Chondrocyte (in vitro differentiated cells): ENCODE results near the gene TTLL5. TPM values are rescaled to one million over a fixed set of nuclear protein-coding genes. Genes with fewer than 3 reads are reported as not detected.

Source experiments
- DNase-seq: peaks from one replicate; pipeline ENCODE4 v3.0.0; 2021; ENCODE audit warnings: mixed read lengths, low spot score
- H3K27ac Mint-ChIP-seq: one replicate; pipeline ENCODE4 v1.8.0; 2021; ENCODE audit warnings: mild to moderate bottlenecking, moderate library complexity, mixed read lengths; ENCODE audit not compliant: unreplicated experiment
- H3K27me3 Mint-ChIP-seq: 2 replicates; pipeline ENCODE4 v1.8.0; 2021; ENCODE audit warnings: low read depth, mixed read lengths
- H3K36me3 Mint-ChIP-seq: 2 replicates; pipeline ENCODE4 v1.8.0; 2021; ENCODE audit warnings: low read depth, mixed read lengths
- H3K4me1 Mint-ChIP-seq: 2 replicates; pipeline ENCODE4 v1.8.0; 2021; ENCODE audit warnings: low read depth, mild to moderate bottlenecking, mixed read lengths
- H3K4me3 Mint-ChIP-seq: one replicate; pipeline ENCODE4 v1.8.0; 2021; ENCODE audit warnings: mild to moderate bottlenecking, moderate library complexity, mixed read lengths; ENCODE audit not compliant: unreplicated experiment
- H3K9me3 Mint-ChIP-seq: 2 replicates; pipeline ENCODE4 v1.8.0; 2021; ENCODE audit warnings: low read depth, mixed read lengths
- total RNA-seq: library from RNA; stranded (reverse); gene quantifications from 3 replicates; pipeline ENCODE4 v1.2.1, GENCODE V29; 2021
- TF ChIP-seq, protein P1 (sequence below): fragments of 200-600 bp; sonication (generic); IDR thresholded peaks from 2 replicates; pipeline ENCODE4 v1.5.0; 2021; ENCODE audit warnings: antibody characterized with exemption, mild to moderate bottlenecking, moderate library complexity

Gene TTLL5
- total RNA-seq, 1 donor from 2014 or later, result 22.1 TPM

DNA sequence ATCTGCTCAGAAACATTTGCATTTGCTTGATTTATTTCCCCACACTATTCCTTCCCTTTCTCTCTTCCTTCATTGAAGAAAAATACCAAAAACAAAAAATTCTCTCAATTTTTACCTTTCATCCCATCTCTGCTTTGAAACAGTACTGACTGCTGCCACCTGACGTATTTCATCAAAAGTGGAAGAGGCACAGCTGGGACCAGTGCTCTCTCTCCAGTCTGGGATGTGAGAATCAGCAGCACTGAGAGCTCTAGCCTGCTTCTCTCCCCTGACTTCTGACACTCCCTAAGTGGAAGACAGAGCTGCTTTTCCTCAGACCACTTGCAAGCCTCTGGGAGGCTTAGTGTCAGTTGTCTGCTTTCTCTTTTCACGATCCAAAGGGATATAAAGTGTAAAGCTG is 36.9 kb downstream of the TTLL5 start:
- TF ChIP-seq, protein P1, sequence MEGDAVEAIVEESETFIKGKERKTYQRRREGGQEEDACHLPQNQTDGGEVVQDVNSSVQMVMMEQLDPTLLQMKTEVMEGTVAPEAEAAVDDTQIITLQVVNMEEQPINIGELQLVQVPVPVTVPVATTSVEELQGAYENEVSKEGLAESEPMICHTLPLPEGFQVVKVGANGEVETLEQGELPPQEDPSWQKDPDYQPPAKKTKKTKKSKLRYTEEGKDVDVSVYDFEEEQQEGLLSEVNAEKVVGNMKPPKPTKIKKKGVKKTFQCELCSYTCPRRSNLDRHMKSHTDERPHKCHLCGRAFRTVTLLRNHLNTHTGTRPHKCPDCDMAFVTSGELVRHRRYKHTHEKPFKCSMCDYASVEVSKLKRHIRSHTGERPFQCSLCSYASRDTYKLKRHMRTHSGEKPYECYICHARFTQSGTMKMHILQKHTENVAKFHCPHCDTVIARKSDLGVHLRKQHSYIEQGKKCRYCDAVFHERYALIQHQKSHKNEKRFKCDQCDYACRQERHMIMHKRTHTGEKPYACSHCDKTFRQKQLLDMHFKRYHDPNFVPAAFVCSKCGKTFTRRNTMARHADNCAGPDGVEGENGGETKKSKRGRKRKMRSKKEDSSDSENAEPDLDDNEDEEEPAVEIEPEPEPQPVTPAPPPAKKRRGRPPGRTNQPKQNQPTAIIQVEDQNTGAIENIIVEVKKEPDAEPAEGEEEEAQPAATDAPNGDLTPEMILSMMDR, result no peak
- H3K9me3 Mint-ChIP-seq, result peaks cover 4% of the 10 kb centered on the region
- H3K4me1 Mint-ChIP-seq, result peaks cover 13% of the 10 kb centered on the region
- H3K36me3 Mint-ChIP-seq, result peaks cover 34% of the 10 kb centered on the region
- H3K27ac Mint-ChIP-seq, result no peak overlapping the region
- no peak overlapping the region for H3K4me3 Mint-ChIP-seq
- no peak for DNase-seq
- no peaks in the 10 kb centered on the region for H3K27me3 Mint-ChIP-seq

DNA sequence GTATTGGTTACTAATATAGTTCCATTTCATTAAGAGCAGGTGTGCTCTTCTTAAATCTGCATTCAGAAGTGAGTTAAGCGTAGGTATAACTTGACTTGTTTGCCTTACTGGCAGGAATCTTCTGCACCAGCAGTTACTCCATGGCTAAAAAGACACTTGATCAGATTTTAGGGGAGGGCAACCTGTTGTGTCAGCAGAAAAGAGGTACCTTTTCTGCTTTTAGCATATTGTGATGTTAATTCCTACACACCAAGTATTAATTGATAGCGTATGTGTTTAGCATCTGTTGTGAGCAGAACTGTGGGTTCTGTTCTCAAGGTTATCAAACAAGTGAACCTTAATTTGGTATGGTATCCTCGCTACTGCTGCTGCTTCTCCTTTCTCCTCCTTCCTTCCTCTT is 38.3 kb downstream of the TTLL5 start:
- peaks cover 27% of the 10 kb centered on the region for H3K36me3 Mint-ChIP-seq
- H3K4me1 Mint-ChIP-seq, result peaks cover 16% of the 10 kb centered on the region
- H3K27me3 Mint-ChIP-seq, result no peaks in the 10 kb centered on the region
- no peak overlapping the region for H3K27ac Mint-ChIP-seq
- H3K9me3 Mint-ChIP-seq, result peaks cover 4% of the 10 kb centered on the region
- no peak for DNase-seq
- TF ChIP-seq, protein P1, result no peak
- H3K4me3 Mint-ChIP-seq, result no peak overlapping the region

DNA sequence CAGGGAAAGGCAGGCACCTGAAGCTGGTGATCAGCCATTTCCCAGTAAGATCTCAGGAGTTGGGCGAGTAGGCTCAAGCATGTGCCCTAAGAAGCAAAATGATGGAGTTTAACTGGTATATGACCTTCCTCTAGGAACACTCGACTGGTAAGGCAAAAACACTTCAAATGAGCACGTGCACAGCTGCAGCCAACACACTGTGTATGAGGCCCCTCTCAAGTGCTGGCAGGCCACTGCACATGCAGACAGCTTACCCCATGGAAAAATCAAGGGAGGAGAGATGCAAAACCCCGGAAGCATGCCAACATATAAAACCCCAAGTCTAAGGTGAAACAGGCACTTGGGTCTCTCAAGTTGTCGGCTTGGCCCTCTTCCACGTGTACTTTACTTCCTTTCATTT is 39.2 kb downstream of the TTLL5 start:
- DNase-seq, result no peak
- H3K36me3 Mint-ChIP-seq, result peaks cover 23% of the 10 kb centered on the region
- TF ChIP-seq, protein P1, result no peak
- no peaks in the 10 kb centered on the region for H3K9me3 Mint-ChIP-seq
- H3K27ac Mint-ChIP-seq, result no peak overlapping the region
- no peak overlapping the region for H3K4me3 Mint-ChIP-seq
- H3K27me3 Mint-ChIP-seq, result no peaks in the 10 kb centered on the region
- H3K4me1 Mint-ChIP-seq, result peaks cover 16% of the 10 kb centered on the region

DNA sequence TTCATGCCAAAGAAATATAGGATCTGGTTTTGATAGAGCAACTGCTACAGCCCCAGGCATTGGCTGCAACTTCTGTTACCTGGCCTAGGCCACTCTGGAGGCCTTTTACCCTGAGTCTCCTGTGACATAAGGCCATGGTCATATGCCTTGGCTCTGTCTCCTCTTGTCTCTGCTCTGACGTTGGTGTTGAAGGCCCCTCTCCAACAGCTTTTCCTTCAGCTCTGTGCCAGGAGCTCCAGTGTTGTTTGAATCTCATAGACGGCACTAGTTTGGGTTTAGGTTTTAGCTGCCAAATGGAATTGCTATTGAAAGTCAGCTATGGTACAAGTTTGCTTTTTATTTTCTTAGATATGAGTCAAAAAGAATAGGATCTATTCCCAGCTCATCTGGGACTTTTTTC is 41.1 kb downstream of the TTLL5 start:
- Mint-ChIP-seq H3K27ac (peak overlapping the region; percentile 37), H3K27me3 (no peaks in the 10 kb centered on the region), H3K4me3 (no peak overlapping the region), H3K36me3 (peaks cover 21% of the 10 kb centered on the region), H3K4me1 (peaks cover 16% of the 10 kb centered on the region), H3K9me3 (no peaks in the 10 kb centered on the region)
- no peak for DNase-seq
- TF ChIP-seq, protein P1, result no peak

DNA sequence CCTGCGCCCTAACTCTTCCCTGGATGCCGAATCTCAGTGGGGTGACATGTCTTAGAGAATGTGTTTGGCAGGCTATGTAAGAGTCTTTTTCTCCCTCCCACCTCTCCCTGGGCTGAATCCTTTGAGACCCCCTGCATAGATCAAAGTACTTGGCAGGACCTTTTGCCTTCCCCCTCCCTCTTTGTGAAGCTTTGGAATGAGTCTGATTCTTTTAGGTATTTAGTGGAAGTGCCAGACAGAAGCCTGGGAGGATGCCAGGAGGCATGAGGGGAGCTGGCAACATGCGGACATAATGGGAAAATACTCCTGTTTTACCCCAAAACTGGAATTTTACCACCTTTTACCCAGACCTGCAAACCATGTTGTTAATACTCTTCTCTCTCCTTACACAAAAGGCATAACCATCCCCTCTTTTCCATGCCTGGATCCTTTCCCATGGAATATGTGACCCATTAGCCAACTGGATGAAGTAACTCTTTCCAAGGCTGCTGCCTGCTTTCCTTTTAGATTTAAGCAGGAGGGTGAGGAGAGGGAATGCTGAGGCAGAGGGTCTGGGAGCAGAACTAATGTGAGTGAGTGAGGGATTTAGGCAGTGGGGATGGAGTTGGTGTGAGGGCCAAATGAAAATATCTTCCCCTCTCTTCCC is 41.7 kb downstream of the TTLL5 start:
- TF ChIP-seq, protein P1, result no peak
- H3K4me3 Mint-ChIP-seq, result no peak overlapping the region
- H3K27ac Mint-ChIP-seq, result peak overlapping the region; percentile 52
- H3K9me3 Mint-ChIP-seq, result no peaks in the 10 kb centered on the region
- H3K27me3 Mint-ChIP-seq, result no peaks in the 10 kb centered on the region
- peaks cover 16% of the 10 kb centered on the region for H3K4me1 Mint-ChIP-seq
- peaks cover 21% of the 10 kb centered on the region for H3K36me3 Mint-ChIP-seq
- no peak for DNase-seq
